Measurements from ENCODE around the gene HDGFL3.

- TF ChIP-seq CTCF (IDR thresholded peaks at IDR 0.05) (no peak), EZH2 (IDR thresholded peaks at IDR 0.05; ENCODE audit: borderline replicate concordance, insufficient read depth, low read depth, low read length, poor library complexity, severe bottlenecking) (no peak)
Observed at GRCh38 chr15:83249030-83249343, 41.4 kb upstream of the HDGFL3 start.
